Esophagus muscularis mucosa (tissue), 4 donors: Measurements from ENCODE around the gene C1orf116. TPM values are rescaled to one million over a fixed set of nuclear protein-coding genes. Genes with fewer than 3 reads are reported as not detected.
A peak's percentile ranks its signal among the peaks of the same experiment; 100 is the strongest.

Experiments
- DNase-seq: peaks from one replicate; pipeline ENCODE4 v3.0.0-alpha.2; 2017; ENCODE audit errors: extremely low spot score
- H3K27ac ChIP-seq, 4 donors: fragments of 200-600 bp; sonication (generic); replicated peaks in 1 of 4; 1 replicate in 3 of 4; 2 replicates in 1 of 4; pipeline ENCODE4 v1.5.1; 2016 to 2019; ENCODE audit warnings: mild to moderate bottlenecking in 1 of 4
- H3K27me3 ChIP-seq, 4 donors: fragments of 200-600 bp; sonication (generic); one replicate each; pipeline versions ENCODE4 v1.5.1 to v1.6.0; 2016 to 2019
- H3K36me3 ChIP-seq, 4 donors: fragments of 200-600 bp; sonication (generic); one replicate each; pipeline ENCODE4 v1.5.1; 2016 to 2019
- H3K4me1 ChIP-seq, 4 donors: fragments of 200-600 bp; sonication (generic); one replicate each; pipeline ENCODE4 v1.5.1; 2016 to 2019
- H3K4me3 ChIP-seq, 4 donors: fragments of 200-600 bp; sonication (generic); 1 replicate in 2 of 4; 2 replicates in 2 of 4; pipeline ENCODE4 v1.5.1; 2016 to 2019; ENCODE audit warnings: mild to moderate bottlenecking in 4 of 4, moderate library complexity in 1 of 4
- H3K9me3 ChIP-seq, 4 donors: fragments of 200-600 bp; sonication (generic); 1 replicate in 3 of 4; 2 replicates in 1 of 4; pipeline ENCODE4 v1.5.1; 2016 to 2019
- EP300 ChIP-seq: sonication (generic); formaldehyde crosslinking; IDR thresholded peaks from one replicate; pipeline ENCODE4 v1.6.1; 2017; ENCODE audit warnings: antibody characterized with exemption
- POLR2A ChIP-seq: fragments of 450-650 bp; IDR thresholded peaks from one replicate; pipeline ENCODE4 v1.6.1; 2017; ENCODE audit warnings: antibody characterized with exemption, moderate library complexity, mild to moderate bottlenecking, low read depth
- POLR2AphosphoS5 ChIP-seq, 2 donors: sonication (generic); formaldehyde crosslinking; IDR thresholded peaks; one replicate each; pipeline ENCODE4 v1.6.1; 2017; ENCODE audit warnings: antibody characterized with exemption in 2 of 2
- whole genome bisulfite sequencing: methylation state at CpG from one replicate; pipeline ENCODE4 v1.1.5; 2018; 5-methylcytosine and 5-hydroxymethylcytosine counted together
- intact Hi-C: fragments of 100-400 bp; cut with DNase I; formaldehyde crosslinking; loops from one replicate; pipeline ENCODE4 v1.15.1; 2023
- total RNA-seq, 4 donors: library from RNA; depleted of rRNA; stranded (reverse); fragments of >200 nt; gene quantifications; one replicate each; pipeline versions ENCODE4 v1.1.0 to v1.2.1, GENCODE V29; 2016
- TF ChIP-seq, protein P1 (sequence below), 3 experiments: fragments of 200-600 bp in 2 of 3; fragments of 450-650 bp in 1 of 3; sonication (generic) in 2 of 3; IDR thresholded peaks; one replicate each; pipeline ENCODE4 v1.5.1; 2017 to 2019; ENCODE audit warnings: antibody characterized with exemption in 3 of 3, mild to moderate bottlenecking in 2 of 3, moderate library complexity in 1 of 3

C1orf116 gene
- total RNA-seq, 4 donors from 2014 or later = under 0.01 to 0.32 (median 0.17) TPM

DNA sequence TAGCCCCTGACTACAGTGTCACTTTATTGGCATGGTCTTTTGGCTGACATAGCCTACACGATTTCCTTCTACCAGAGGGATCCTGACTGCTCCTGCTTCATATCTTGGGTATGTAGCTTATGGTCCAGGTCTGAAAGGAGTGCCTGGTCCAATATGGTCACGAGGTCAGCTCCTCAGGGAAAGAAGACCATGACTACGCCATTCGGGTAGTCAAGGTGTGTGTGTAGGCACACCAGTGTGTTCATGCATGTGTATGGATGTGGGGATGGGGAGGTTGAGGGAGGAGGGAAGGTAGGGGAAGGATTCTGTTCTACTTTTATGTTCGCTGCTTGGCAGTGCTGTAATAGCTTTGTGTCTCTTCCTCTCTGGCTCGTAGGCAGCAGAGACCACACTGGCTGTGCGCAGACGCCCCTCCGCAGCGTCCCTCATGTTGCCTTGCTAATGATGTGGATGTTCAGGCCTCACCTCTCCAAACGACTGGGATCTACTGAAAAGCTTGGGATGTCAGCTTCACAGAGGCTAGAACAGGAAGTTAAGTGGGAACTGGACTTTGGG lies 46.1 kb upstream of the C1orf116 start:
- no peak overlapping the region for H3K27ac ChIP-seq
- H3K9me3 ChIP-seq = no peaks in the 10 kb centered on the region
- H3K27me3 ChIP-seq = no peaks in the 10 kb centered on the region
- H3K36me3 ChIP-seq = peaks cover 0 to 46% (median 13%) of the 10 kb centered on the region in 4 donors
- intact Hi-C loops = loop anchor here (5.0 to 10.0 kb wide), 2 partner anchors 329 to 344 kb away; no protein-coding TSS in a partner anchor
- TF ChIP-seq POLR2A (no peak), POLR2AphosphoS5 (IDR thresholded peaks at IDR 0.05) (no peak), EP300 (no peak)
- TF ChIP-seq, protein P1, sequence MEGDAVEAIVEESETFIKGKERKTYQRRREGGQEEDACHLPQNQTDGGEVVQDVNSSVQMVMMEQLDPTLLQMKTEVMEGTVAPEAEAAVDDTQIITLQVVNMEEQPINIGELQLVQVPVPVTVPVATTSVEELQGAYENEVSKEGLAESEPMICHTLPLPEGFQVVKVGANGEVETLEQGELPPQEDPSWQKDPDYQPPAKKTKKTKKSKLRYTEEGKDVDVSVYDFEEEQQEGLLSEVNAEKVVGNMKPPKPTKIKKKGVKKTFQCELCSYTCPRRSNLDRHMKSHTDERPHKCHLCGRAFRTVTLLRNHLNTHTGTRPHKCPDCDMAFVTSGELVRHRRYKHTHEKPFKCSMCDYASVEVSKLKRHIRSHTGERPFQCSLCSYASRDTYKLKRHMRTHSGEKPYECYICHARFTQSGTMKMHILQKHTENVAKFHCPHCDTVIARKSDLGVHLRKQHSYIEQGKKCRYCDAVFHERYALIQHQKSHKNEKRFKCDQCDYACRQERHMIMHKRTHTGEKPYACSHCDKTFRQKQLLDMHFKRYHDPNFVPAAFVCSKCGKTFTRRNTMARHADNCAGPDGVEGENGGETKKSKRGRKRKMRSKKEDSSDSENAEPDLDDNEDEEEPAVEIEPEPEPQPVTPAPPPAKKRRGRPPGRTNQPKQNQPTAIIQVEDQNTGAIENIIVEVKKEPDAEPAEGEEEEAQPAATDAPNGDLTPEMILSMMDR (IDR thresholded peaks at IDR 0.05) = no peak
- no peak for DNase-seq
- H3K4me1 ChIP-seq = peaks cover 0 to 30% (median 5%) of the 10 kb centered on the region in 4 donors
- H3K4me3 ChIP-seq = no peak overlapping the region
- 75% methylated on average over 11 of the region's 11 CpGs for WGBS

DNA sequence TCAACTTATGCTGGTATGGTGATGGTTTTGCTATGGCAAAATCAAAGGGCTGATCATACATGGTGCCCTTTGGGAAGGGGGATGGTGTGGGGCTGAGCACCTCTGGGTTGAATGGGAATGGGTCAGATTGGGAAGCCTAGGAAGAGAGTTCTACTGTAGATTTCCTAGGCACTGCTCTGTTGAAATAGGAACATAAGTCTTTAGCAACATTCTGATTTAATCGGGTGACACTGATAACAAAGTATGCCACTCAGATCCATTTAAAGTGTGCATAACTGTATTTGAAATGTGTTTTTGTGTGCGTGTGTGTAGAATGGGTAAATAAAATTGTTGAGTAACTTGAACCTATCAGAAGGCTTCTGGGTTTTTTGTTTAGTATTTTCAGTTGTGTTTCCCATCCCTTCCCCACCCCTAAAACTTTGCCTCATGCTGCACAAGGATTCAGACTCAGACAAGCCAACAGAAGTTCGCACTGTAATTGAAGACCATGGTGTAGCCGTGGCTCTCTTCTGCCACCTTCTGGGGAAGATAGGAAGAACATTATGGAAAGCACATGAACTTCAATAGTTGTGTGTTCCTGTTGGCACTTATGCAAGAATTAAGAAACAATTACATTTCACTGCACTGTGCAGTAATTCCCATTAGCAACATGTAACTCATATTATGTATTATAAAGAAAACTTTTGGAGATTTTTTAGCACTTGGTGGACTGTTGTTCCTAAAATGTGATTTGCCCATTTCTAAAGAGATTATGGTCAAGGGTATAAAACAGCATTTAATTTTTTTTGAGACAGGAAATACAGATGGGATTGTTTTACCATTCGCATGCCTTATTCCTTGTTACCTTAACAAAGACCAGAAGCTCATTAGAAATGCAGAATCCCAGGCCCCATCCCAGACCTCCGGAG lies 45.2 kb upstream of the C1orf116 start:
- no peak for DNase-seq
- Histone ChIP-seq H3K4me1 (peaks cover 0 to 30% (median 5%) of the 10 kb centered on the region in 4 donors), H3K36me3 (peaks cover 0 to 54% (median 16%) of the 10 kb centered on the region in 4 donors), H3K9me3 (no peaks in the 10 kb centered on the region), H3K27me3 (no peaks in the 10 kb centered on the region), H3K27ac (no peak overlapping the region), H3K4me3 (no peak overlapping the region)
- intact Hi-C loops = loop anchor here (2.0 to 10.0 kb wide), 3 partner anchors 27 to 343 kb away; partner anchors contain the start of gene YOD1
- WGBS = 44% methylated on average over 6 of the region's 6 CpGs
- TF ChIP-seq, protein P1 (IDR thresholded peaks at IDR 0.05) = peak; percentile 77 to 89 (median 81)
- no peak for TF ChIP-seq POLR2AphosphoS5 (IDR thresholded peaks at IDR 0.05)

DNA sequence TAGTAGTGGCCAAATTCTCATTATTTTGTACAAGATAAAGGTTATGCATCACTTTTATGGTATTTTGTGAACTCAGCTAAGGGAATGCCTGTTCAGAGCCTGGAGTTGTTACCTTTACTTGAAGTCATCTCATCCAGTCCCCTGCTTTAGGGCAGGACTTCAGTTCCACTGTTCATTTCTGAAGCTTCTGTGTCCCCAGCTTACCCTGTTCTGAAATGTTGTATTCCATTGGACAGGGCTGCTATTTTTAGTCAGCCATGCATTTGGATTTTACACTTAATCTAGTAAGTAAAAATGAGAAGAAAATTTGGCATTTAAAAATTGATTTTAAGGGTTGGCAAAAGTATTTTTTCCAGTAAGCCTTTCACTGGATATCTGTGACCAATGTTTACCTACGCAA lies 44.5 kb upstream of the C1orf116 start:
- Histone ChIP-seq H3K36me3 (peaks cover 2 to 61% (median 22%) of the 10 kb centered on the region in 4 donors), H3K4me1 (peaks cover 0 to 30% (median 5%) of the 10 kb centered on the region in 4 donors), H3K27ac (no peak overlapping the region), H3K4me3 (no peak overlapping the region), H3K9me3 (no peaks in the 10 kb centered on the region), H3K27me3 (no peaks in the 10 kb centered on the region)
- TF ChIP-seq, protein P1 (IDR thresholded peaks at IDR 0.05) = no peak
- TF ChIP-seq POLR2A = no peak
- TF ChIP-seq EP300 = no peak
- TF ChIP-seq POLR2AphosphoS5 (IDR thresholded peaks at IDR 0.05) = no peak
- DNase-seq = no peak
- intact Hi-C loops = loop anchor here (2.0 to 10.0 kb wide), 3 partner anchors 26 to 342 kb away; partner anchors contain the start of gene YOD1
- WGBS = 95% methylated on average over 1 of the region's 1 CpG

DNA sequence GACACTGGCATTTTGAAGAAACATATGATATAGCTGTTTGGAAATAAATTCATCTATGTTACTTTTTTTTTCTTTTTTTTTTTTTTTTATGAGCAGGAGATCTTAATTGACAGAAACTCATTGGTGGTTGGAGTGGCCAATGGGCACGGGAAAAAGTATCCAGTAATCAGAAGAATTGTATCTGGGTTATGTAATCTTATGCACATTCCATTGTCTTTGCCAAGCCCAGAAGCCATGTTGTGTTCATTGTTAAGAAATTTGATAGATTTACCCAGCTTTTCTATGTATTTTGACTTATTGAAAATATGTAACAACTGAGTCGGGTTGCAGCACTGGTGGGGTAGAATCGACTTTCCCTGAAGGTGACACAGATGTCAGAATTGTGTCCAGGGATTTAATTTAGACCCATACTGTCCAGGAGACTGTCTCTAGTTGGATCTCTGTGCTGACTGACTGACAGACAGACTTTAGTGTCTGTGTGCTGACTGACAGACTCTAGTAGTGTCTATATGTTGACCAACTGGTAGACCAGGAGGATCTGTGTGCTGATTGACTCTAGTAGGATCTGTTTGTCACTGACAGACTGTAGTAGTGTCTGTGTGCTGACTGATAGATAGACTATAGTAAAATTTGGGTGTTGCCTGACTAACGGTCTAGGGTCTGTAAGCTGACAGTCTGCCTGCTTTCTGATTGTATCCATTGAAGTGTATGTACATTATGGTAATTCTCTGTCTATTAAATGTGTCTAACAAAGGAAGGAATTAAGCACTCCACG lies 43.8 kb upstream of the C1orf116 start:
- Histone ChIP-seq H3K36me3 (peaks cover 9 to 68% (median 29%) of the 10 kb centered on the region in 4 donors), H3K4me3 (no peak overlapping the region), H3K27me3 (no peaks in the 10 kb centered on the region), H3K9me3 (no peaks in the 10 kb centered on the region), H3K4me1 (peaks cover 0 to 30% (median 5%) of the 10 kb centered on the region in 4 donors), H3K27ac (no peak overlapping the region)
- no peak for TF ChIP-seq POLR2A
- TF ChIP-seq POLR2AphosphoS5 (IDR thresholded peaks at IDR 0.05) = no peak
- TF ChIP-seq, protein P1 (IDR thresholded peaks at IDR 0.05) = no peak
- TF ChIP-seq EP300 = no peak
- no peak for DNase-seq
- WGBS = 76% methylated on average over 5 of the region's 5 CpGs
- intact Hi-C loops = loop anchor here (2.0 to 10.0 kb wide), 3 partner anchors 26 to 342 kb away; partner anchors contain the start of gene YOD1
